ENCODE data around the gene GPBP1.
A peak's percentile ranks its signal among the peaks of the same experiment; 100 is the strongest.

GPBP1 gene

DNA sequence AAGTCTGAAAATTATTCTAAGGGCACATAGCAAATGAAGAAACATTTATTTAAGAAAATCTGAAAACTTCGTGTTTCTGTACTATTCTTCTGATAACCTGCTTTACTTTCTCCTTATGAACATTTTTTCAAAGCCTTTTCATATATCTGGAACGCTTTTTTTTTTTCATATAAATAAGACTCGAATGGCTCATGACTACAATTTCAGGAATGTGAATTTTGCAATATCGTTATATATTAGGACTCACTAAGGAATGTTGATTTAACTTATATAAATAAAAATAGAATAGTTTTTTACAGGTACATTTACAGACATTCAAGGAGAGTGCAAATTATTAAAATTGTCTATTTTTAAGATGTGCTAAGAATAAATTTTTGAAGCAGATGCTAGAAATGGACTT, 42.9 kb downstream of the GPBP1 start:
- no peak overlapping the region for H3K4me3 ChIP-seq (ENCODE audit: low read depth, low read length)
- no peak for TF ChIP-seq CTCF (IDR thresholded peaks at IDR 0.05; ENCODE audit: low read depth, low read length)

DNA sequence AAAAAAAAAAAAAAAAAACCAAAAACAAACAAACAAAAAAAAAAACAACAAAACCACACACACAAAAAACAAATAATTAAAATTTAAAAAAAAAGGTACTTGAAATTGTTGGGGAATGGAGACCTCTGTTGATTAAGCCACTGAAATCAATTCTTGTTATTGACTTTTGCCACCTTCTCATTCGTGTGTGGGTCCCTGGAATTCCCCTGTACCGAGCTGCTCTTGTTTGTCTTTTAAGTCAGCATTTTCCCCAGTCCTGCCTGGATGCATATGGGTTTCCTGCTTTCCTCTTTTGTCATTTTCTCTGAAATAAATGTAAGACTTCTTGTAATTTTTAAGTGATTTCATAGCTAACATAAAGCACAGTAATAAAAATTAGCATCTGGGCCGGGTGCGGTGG, 45.5 kb downstream of the GPBP1 start:
- no peak overlapping the region for H3K4me3 ChIP-seq (ENCODE audit: low read depth, low read length)
- TF ChIP-seq CTCF (IDR thresholded peaks at IDR 0.05; ENCODE audit: low read depth, low read length) = no peak

- H3K4me3 ChIP-seq (ENCODE audit: low read depth, low read length) = no peak overlapping the region
- peak; percentile 54; the same call in 1 of the 2 replicates for TF ChIP-seq CTCF (IDR thresholded peaks at IDR 0.05; ENCODE audit: low read depth, low read length)
Measured at GRCh38 chr5:57221049-57221568, 47.2 kb downstream of the GPBP1 start.

- no peak for TF ChIP-seq CTCF (IDR thresholded peaks at IDR 0.05; ENCODE audit: low read depth, low read length)
- H3K4me3 ChIP-seq (ENCODE audit: low read depth, low read length) = no peak overlapping the region
Measured at GRCh38 chr5:57225553-57225952, 51.7 kb downstream of the GPBP1 start.

GRCh38 chr5:57229313-57229712, 55.5 kb downstream of the GPBP1 start:
- no peak overlapping the region for H3K4me3 ChIP-seq (ENCODE audit: low read depth, low read length)
- TF ChIP-seq CTCF (IDR thresholded peaks at IDR 0.05; ENCODE audit: low read depth, low read length) = no peak

GRCh38 chr5:57231607-57232006, 57.7 kb downstream of the GPBP1 start:
- H3K4me3 ChIP-seq (ENCODE audit: low read depth, low read length) = no peak overlapping the region
- TF ChIP-seq CTCF (IDR thresholded peaks at IDR 0.05; ENCODE audit: low read depth, low read length) = no peak

DNA sequence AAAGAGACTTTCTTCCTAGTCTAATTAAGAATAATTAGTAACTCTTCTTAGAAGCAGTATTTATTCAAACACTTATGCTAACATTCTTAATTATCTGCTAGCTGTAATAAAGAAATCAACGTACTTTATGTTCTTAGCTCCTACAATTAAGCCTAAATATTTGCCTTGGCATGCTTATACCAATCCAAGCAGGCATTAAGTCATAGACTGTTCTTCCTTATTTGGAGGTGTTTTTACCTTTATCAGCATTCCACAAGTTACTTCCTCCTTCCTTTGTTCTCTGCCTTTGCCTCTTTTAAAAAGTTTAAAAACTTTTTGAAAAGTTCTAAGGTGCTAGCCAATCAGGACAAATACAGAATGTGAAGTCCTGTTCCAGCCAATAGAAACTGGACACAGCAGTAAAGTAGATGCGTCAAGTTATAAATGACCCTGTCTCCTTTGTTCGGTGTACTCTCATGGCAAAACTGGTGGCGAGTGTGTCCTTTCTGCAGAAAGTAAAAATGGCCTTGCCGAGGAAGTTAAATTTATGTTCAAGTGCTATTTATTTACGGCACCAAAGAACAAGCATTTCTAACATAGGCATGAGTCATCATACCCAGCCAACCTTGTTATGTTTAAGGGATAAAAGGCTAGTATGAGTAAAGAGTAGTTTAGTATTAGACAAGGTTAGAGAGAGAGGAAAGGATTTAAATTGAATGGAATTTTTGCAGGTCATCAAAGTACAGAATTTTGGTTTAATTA, 58.6 kb downstream of the GPBP1 start:
- no peak overlapping the region for H3K4me3 ChIP-seq (ENCODE audit: low read depth, low read length)
- no peak for TF ChIP-seq CTCF (IDR thresholded peaks at IDR 0.05; ENCODE audit: low read depth, low read length)

All from WI38 (cell line).